DND-41 (cell line): ENCODE data around the gene PRR23E.

Source experiments
- CTCF ChIP-seq: IDR thresholded peaks from 2 replicates; pipeline ENCODE4 v1.5.1; 2012; ENCODE audit warnings: borderline replicate concordance, low read length, moderate library complexity, mild to moderate bottlenecking; ENCODE audit not compliant: poor library complexity, severe bottlenecking; ENCODE audit errors: extremely low read depth
- EZH2 ChIP-seq: IDR thresholded peaks from 3 replicates; pipeline ENCODE4 v1.6.1; 2012; ENCODE audit warnings: borderline replicate concordance, low read depth, mild to moderate bottlenecking, moderate library complexity, low read length, inconsistent platforms; ENCODE audit not compliant: severe bottlenecking

DNA sequence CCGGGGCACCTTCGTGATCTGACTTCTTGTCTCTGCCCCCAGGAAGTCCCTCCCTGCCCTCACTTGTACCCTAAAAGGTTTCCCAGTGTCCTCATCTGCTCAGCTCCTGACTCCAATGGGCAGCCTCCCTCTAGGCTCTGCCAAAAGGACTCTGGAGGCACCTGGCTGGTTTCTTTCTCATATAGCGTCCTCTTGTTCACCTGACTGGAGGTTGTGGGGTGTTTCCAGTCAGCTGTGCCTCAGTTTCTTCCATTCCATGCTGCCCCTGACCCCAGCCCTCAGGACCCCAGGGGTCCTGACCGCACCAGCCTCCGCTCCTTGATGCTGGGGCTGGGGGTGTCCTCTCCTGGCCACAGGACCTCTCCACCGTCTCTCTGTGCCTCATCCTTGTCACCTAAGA lies 2.5 kb downstream of the PRR23E start:
- TF ChIP-seq EZH2 (no peak), CTCF (no peak)
